Hepatocyte (in vitro differentiated cells): ENCODE results near the gene PADI3. TPM values are rescaled to one million over a fixed set of nuclear protein-coding genes. Genes with fewer than 3 reads are reported as not detected.

Experiments used
- DNase-seq: peaks from one replicate; pipeline ENCODE4 v3.0.0-alpha.2; 2016; ENCODE audit warnings: low spot score
- H2AFZ ChIP-seq: fragments of 200-600 bp; sonication (generic); 2 replicates; pipeline ENCODE4 v1.6.0; 2016; ENCODE audit warnings: antibody characterized with exemption, mild to moderate bottlenecking
- H3K27ac ChIP-seq: fragments of 200-600 bp; sonication (generic); 2 replicates; pipeline ENCODE4 v1.5.1; 2016; ENCODE audit warnings: mild to moderate bottlenecking
- H3K27me3 ChIP-seq: fragments of 200-600 bp; sonication (generic); 2 replicates; pipeline ENCODE4 v1.6.1; 2016
- H3K36me3 ChIP-seq: fragments of 200-600 bp; sonication (generic); replicated peaks from 2 replicates; pipeline ENCODE4 v1.5.1; 2016; ENCODE audit warnings: low read depth; ENCODE audit not compliant: insufficient read depth
- H3K4me1 ChIP-seq: fragments of 200-600 bp; sonication (generic); 2 replicates; pipeline ENCODE4 v1.5.1; 2016; ENCODE audit warnings: mild to moderate bottlenecking, moderate library complexity; ENCODE audit not compliant: insufficient read depth
- H3K4me2 ChIP-seq: fragments of 200-600 bp; sonication (generic); 2 replicates; pipeline ENCODE4 v1.6.0; 2016
- H3K4me3 ChIP-seq: fragments of 200-600 bp; sonication (generic); 2 replicates; pipeline ENCODE4 v1.5.1; 2016; ENCODE audit warnings: mild to moderate bottlenecking
- H3K79me2 ChIP-seq: fragments of 200-600 bp; sonication (generic); 2 replicates; pipeline ENCODE4 v1.6.0; 2017; ENCODE audit warnings: mild to moderate bottlenecking
- H3K9me2 ChIP-seq: fragments of 200-600 bp; sonication (generic); replicated peaks from 2 replicates; pipeline ENCODE4 v1.6.0; 2017; ENCODE audit warnings: mild to moderate bottlenecking; ENCODE audit not compliant: insufficient read depth
- H3K9me3 ChIP-seq: fragments of 200-600 bp; sonication (generic); 2 replicates; pipeline ENCODE4 v1.5.1; 2016; ENCODE audit warnings: low read depth, mild to moderate bottlenecking
- H4K20me1 ChIP-seq: fragments of 200-600 bp; sonication (generic); 2 replicates; pipeline ENCODE4 v1.6.0; 2016; ENCODE audit warnings: mild to moderate bottlenecking; ENCODE audit not compliant: insufficient read depth, poor library complexity, severe bottlenecking
- EZH2 ChIP-seq: fragments of 200-600 bp; sonication (generic); IDR thresholded peaks from 2 replicates; pipeline ENCODE4 v1.6.1; 2016; ENCODE audit warnings: antibody characterized with exemption, mild to moderate bottlenecking, borderline replicate concordance
- EZH2phosphoT487 ChIP-seq: fragments of 200-600 bp; sonication (generic); IDR thresholded peaks from one replicate; pipeline ENCODE4 v1.6.1; 2018; ENCODE audit warnings: antibody characterized with exemption, mild to moderate bottlenecking, low read depth, moderate library complexity; ENCODE audit not compliant: unreplicated experiment, severe bottlenecking
- WGBS: methylation state at CpG from one replicate; pipeline ENCODE4 v1.1.6; 2016; ENCODE audit warnings: low lambda C conversion rate; ENCODE audit errors: missing lambda C conversion rate; 5-methylcytosine and 5-hydroxymethylcytosine counted together
- polyA plus RNA-seq: library from polyadenylated mRNA; unstranded; fragments of >200 nt; fragmentation: Nextera tagmentation; extraction: Ambion mirVana; gene quantifications from 2 replicates; pipeline ENCODE4 v1.2.1, GENCODE V29; 2016
- total RNA-seq: library from RNA; depleted of rRNA; stranded (reverse); fragments of >200 nt; gene quantifications from 2 replicates; pipeline ENCODE4 v1.2.3, GENCODE V29; 2014
- TF ChIP-seq, protein P1 (sequence below): fragments of 200-600 bp; sonication (generic); IDR thresholded peaks from 2 replicates; pipeline ENCODE4 v1.5.1; 2016; ENCODE audit warnings: antibody characterized with exemption, mild to moderate bottlenecking; ENCODE audit not compliant: poor library complexity

Gene PADI3
- total and polyA plus RNA-seq, 2 experiments from 2014 or later = not detected

DNA sequence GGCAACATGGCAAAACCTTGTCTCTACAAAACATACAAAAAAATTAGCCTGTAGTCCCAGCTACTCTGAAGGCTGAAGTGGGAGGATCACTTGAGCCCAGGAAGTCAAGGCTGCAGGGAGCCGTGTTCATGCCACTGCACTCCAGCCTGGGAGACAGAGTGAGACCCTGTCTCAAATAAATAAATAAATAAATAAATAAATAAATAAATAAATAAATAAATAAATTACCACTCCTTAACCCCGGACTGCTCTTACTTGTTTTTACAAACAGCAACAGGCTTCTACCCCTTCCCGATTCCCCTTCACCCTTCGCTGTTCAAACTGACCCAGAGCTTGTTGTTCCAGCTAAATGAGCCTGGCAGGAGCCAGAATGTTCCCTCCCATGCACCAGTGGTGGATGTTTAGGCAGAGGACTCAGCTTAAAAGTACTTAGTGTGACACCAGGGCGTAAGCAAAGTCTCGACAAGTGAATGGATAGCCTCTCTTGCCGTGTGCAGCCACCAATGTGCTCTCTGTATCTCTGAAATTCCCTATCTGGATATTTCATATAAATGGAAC is 21.5 kb upstream of the PADI3 start:
- H3K27ac ChIP-seq = no peak overlapping the region
- no peaks in the 10 kb centered on the region for H3K79me2 ChIP-seq
- no peaks in the 10 kb centered on the region for H3K9me2 ChIP-seq
- 88% methylated on average over 7 of the region's 7 CpGs for WGBS
- no peak for TF ChIP-seq EZH2phosphoT487
- TF ChIP-seq, protein P1, sequence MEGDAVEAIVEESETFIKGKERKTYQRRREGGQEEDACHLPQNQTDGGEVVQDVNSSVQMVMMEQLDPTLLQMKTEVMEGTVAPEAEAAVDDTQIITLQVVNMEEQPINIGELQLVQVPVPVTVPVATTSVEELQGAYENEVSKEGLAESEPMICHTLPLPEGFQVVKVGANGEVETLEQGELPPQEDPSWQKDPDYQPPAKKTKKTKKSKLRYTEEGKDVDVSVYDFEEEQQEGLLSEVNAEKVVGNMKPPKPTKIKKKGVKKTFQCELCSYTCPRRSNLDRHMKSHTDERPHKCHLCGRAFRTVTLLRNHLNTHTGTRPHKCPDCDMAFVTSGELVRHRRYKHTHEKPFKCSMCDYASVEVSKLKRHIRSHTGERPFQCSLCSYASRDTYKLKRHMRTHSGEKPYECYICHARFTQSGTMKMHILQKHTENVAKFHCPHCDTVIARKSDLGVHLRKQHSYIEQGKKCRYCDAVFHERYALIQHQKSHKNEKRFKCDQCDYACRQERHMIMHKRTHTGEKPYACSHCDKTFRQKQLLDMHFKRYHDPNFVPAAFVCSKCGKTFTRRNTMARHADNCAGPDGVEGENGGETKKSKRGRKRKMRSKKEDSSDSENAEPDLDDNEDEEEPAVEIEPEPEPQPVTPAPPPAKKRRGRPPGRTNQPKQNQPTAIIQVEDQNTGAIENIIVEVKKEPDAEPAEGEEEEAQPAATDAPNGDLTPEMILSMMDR = no peak
- TF ChIP-seq EZH2 = no peak
- H3K4me3 ChIP-seq = no peak overlapping the region
- no peaks in the 10 kb centered on the region for H4K20me1 ChIP-seq
- H3K27me3 ChIP-seq = no peaks in the 10 kb centered on the region
- H3K4me1 ChIP-seq = peaks cover 4% of the 10 kb centered on the region
- no peak overlapping the region for H2AFZ ChIP-seq
- no peaks in the 10 kb centered on the region for H3K36me3 ChIP-seq
- DNase-seq = no peak
- H3K9me3 ChIP-seq = no peaks in the 10 kb centered on the region
- H3K4me2 ChIP-seq = no peak overlapping the region

DNA sequence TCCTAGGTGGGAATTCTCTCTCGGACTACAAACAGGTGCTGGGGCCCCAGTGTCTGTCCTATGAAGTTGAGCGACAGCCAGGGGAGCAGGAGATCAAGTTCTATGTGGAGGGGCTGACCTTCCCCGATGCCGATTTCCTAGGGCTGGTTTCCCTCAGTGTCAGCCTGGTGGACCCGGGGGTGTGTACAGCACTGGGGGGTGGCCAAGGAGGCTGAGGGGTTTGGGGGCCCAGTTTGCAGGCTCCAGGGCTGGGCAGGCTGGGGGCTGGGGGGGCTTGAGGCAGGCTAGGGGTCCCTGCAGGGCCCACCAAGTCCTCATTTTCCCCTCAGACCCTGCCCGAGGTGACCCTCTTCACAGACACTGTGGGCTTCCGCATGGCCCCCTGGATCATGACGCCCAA is 20.3 kb upstream of the PADI3 start:
- H3K9me3 ChIP-seq = no peaks in the 10 kb centered on the region
- TF ChIP-seq, protein P1 = no peak
- TF ChIP-seq EZH2 = no peak
- TF ChIP-seq EZH2phosphoT487 = no peak
- no peak overlapping the region for H3K4me2 ChIP-seq
- no peaks in the 10 kb centered on the region for H3K36me3 ChIP-seq
- 83% methylated on average over 6 of the region's 8 CpGs for WGBS
- DNase-seq = no peak
- H3K79me2 ChIP-seq = no peaks in the 10 kb centered on the region
- no peaks in the 10 kb centered on the region for H4K20me1 ChIP-seq
- H3K27me3 ChIP-seq = no peaks in the 10 kb centered on the region
- H2AFZ ChIP-seq = no peak overlapping the region
- no peak overlapping the region for H3K4me3 ChIP-seq
- no peak overlapping the region for H3K27ac ChIP-seq
- no peaks in the 10 kb centered on the region for H3K9me2 ChIP-seq
- peaks cover 9% of the 10 kb centered on the region for H3K4me1 ChIP-seq

DNA sequence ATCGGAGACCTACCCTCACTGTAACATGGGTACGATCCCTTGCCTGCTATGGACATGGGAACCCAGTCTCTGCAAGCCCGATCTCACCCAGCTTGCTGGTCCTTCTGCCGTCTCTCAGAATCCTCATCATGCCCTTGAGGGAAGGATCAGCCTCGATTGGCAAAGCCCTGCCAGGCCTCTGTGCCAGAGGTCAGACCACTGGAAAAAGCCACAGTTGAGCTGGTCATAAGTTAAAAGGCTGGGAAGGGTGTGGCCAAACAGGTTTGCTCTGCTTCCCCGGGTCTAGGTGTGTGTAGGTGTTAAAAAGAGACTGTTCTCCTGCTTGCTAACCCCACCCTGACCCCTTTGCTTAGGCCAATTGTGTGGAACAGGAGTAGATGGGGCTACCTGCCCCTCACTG is 19.5 kb upstream of the PADI3 start:
- Histone ChIP-seq H3K4me3 (no peak overlapping the region), H4K20me1 (no peaks in the 10 kb centered on the region), H3K27ac (no peak overlapping the region), H3K9me3 (no peaks in the 10 kb centered on the region), H2AFZ (no peak overlapping the region), H3K9me2 (no peaks in the 10 kb centered on the region), H3K79me2 (no peaks in the 10 kb centered on the region), H3K4me2 (no peak overlapping the region), H3K4me1 (peaks cover 14% of the 10 kb centered on the region), H3K27me3 (no peaks in the 10 kb centered on the region), H3K36me3 (no peaks in the 10 kb centered on the region)
- no peak for TF ChIP-seq EZH2phosphoT487
- no peak for TF ChIP-seq EZH2
- TF ChIP-seq, protein P1 = no peak
- 65% methylated on average over 6 of the region's 6 CpGs for WGBS
- no peak for DNase-seq
